ENCODE measurements around the gene FUT2.

The FUT2 gene

DNA sequence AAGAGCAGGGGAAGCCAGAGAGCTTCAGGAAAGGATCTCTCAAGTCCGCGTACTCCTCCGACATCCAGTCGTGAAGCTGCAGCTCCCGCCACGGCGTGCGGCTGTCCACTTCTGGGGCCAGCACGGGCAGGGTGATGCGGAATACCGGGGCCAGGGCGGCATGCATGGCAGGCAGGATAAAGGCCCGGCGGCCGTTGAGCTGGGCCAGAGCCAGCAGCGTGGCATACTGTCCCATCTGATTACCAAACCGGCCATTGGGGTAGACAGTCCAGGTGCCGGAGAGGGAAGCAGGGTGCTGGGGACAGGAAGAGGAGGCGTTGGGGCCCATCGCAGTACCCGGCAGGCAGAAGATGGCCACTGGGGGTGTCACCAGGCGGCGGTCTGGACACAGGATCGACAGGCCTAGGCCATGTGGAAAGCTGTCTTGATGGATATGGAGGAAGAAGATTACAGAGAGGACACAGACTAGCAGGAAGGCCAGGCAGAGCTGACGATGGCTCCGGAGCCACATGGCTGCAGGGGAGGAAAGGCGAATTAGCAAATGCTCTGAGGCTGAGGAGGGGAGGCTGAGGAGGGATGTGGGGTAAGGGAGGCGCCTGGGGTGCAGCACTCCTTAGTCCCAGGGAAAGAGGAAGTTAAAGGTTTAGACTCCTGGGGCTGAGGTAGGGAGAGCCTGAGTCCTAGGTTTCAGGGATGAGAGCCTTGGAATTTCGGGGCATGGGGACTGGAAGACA, 55.2 kb downstream of the FUT2 start:
- DNase-seq (ENCODE audit: low read depth, low spot score) = no peak
- in situ Hi-C loops (cut with HindIII; ENCODE audit: low sequenced_read_pairs) = no loop called here
- no peak overlapping the region for H3K4me3 ChIP-seq (ENCODE audit: low read depth, low read length)
- TF ChIP-seq, protein P1, sequence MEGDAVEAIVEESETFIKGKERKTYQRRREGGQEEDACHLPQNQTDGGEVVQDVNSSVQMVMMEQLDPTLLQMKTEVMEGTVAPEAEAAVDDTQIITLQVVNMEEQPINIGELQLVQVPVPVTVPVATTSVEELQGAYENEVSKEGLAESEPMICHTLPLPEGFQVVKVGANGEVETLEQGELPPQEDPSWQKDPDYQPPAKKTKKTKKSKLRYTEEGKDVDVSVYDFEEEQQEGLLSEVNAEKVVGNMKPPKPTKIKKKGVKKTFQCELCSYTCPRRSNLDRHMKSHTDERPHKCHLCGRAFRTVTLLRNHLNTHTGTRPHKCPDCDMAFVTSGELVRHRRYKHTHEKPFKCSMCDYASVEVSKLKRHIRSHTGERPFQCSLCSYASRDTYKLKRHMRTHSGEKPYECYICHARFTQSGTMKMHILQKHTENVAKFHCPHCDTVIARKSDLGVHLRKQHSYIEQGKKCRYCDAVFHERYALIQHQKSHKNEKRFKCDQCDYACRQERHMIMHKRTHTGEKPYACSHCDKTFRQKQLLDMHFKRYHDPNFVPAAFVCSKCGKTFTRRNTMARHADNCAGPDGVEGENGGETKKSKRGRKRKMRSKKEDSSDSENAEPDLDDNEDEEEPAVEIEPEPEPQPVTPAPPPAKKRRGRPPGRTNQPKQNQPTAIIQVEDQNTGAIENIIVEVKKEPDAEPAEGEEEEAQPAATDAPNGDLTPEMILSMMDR (IDR thresholded peaks at IDR 0.05; ENCODE audit: low read depth, low read length) = no peak

DNA sequence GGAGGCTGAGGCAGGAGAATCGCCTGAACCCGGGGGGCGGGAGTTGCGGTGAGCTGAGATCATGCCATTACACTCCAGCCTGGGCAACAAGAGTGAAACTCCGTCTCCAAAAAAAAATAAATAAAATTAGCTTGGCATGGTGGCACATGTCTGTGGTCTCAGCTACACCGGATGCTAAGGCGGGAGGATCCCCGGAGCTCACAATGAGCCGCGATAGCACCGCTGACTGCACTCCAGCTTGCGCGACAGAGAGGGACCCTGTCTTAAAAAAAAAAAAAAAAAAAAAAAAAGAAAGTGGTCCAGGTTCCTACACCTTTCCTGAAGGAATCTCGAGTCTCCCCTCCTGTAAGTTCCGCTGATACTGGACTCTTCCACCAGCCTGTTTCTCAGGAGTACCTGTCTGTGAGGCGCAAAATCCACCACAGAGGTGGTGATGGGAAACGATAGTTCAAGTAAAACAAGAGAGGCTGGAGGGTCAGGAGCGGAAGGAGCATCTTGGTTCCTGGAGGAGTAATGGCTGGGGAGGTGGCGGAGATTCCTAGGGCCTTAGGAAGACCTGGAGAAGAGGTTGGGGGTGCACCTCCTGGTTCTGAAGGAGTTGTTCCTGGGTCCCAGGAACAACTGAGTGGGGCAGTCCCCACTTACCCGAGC, 56.2 kb downstream of the FUT2 start:
- H3K4me3 ChIP-seq (ENCODE audit: low read depth, low read length) = peak overlapping the region; percentile 14
- no peak for DNase-seq (ENCODE audit: low read depth, low spot score)
- TF ChIP-seq, protein P1 (IDR thresholded peaks at IDR 0.05; ENCODE audit: low read depth, low read length) = no peak
- in situ Hi-C loops (cut with HindIII; ENCODE audit: low sequenced_read_pairs) = no loop called here

DNA sequence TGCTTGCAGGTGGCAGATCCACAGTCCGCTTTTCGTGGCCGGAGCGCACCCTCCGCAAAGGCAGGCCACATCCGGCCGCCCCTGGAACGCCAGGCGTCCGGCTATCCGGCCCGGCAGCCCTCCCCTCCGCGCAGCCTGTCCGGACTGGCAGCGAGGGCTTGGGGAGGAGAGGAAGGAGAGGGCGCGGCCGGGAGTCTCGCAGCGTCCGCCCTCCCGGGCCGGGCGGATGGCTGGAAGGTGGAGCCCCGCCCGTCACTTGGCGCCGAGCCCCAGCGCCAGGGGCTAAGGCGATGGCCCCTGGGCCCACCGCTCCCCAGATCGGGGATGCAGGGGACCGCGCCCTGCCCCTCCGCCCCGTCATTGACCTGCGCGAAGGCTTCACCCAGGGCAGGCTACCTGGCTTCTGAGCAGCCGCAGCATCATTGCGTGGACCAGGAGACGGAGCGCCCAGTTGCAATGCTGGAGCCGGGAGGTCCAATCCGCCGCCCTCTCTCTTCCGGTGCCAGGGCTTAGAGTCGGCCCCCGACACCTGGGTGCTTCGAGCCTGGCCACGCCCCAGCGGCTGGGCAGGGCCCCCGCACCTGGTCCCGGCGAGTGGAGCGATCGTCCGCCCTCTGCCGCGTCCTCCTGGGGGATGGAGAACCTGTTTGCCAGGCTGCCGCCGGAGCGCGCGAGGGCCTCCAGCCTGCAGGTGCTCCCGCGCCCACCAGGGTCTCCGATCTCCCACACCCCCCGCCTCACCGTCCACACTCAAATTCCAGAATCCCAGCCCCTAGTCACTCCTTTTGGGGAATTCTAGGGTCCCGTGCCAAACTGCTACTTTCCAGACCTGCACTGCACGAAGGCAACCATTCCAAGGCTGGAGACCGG, 57.0 kb downstream of the FUT2 start, which contains the start of gene FUT1:
Gene FUT1 (minus strand): TSS at position 146 of the 870 bp plus-strand sequence. CDS start 1,360 bp downstream, outside the sequence.
- no peak for DNase-seq (ENCODE audit: low read depth, low spot score)
- H3K4me3 ChIP-seq (ENCODE audit: low read depth, low read length) = peak within 1 kb of the TSS; percentile 14

DNA sequence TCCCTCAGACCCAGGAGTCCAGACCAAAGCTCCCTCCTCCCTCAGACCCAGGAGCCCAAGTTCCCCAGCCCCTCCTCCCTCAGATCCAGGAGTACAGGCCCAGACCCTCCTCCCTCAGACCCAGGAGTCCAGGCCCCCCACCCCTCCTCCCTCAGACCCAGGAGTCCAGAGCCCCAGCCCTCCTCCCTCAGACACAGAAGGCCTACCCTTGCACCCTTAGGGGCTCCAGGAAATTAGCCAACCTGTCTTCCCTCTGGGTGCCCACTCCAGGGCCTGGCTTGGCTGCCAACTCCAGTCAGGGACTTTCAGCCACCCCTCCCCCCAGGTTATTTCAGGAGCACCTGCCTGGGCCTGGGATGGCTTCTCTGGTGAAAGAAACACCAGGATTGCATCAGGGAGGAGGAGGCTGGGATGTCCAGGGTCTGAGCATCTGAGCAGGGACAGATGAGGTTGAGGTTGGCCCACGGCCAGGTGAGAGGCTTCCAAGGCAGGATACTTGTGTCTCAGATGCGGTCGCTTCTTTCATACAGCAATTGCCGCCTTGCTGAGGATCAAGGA, 59.4 kb downstream of the FUT2 start, which contains the start of gene FGF21:
Gene FGF21 (plus strand): TSS at position 441 of the 558 bp plus-strand sequence. CDS start 713 bp downstream, outside the sequence.
- DNase-seq (ENCODE audit: low read depth, low spot score) = no peak
- in situ Hi-C loops (cut with HindIII; ENCODE audit: low sequenced_read_pairs) = no loop called here
- no peak within 1 kb of the TSS for H3K4me3 ChIP-seq (ENCODE audit: low read depth, low read length)
- TF ChIP-seq, protein P1 (IDR thresholded peaks at IDR 0.05; ENCODE audit: low read depth, low read length) = no peak

More for the DNA sequence above, 57.0 kb downstream of the FUT2 start, which contains the start of gene FUT1:
- in situ Hi-C loops (cut with HindIII; ENCODE audit: low sequenced_read_pairs) = no loop called here
- TF ChIP-seq, protein P1 (IDR thresholded peaks at IDR 0.05; ENCODE audit: low read depth, low read length) = no peak
